ENCODE results near the gene DDI1. TPM values are rescaled to one million over a fixed set of nuclear protein-coding genes. Genes with fewer than 3 reads are reported as not detected.

The DDI1 gene
- total RNA-seq (2022; extraction: Qiagen RNA extraction): not detected in 5 replicates

GRCh38 chr11:104036588-104036987, at the start of gene DDI1:
Gene DDI1, plus strand, starts transcription at chr11:104036640. Its CDS starts 183 bp downstream, at chr11:104036823.

Other genes starting within 250 kb of the DDI1 start
- gene PDGFD, start 127.5 kb downstream of the DDI1 start, total RNA-seq (2022; extraction: Qiagen RNA extraction): 5.9 to 8.6 TPM (median 7.2 TPM) in 5 replicates

All from A549 treated with Hydrocortisone at 1 μM for 4 hours (cell line).